HUES6 (cell line): ENCODE data around the gene C17orf50.

Experiments
- H3K27ac ChIP-seq: 2 replicates; pipeline ENCODE4 v1.7.0; 2013; ENCODE audit warnings: low read depth, mild to moderate bottlenecking, low read length, inconsistent platforms
- H3K27me3 ChIP-seq: 2 replicates; pipeline ENCODE4 v1.6.1; 2013; ENCODE audit warnings: low read length; ENCODE audit not compliant: control insufficient read depth, insufficient read depth
- H3K36me3 ChIP-seq: 2 replicates; pipeline ENCODE4 v1.6.1; 2013; ENCODE audit warnings: low read length; ENCODE audit not compliant: control insufficient read depth, insufficient read depth
- H3K4me1 ChIP-seq: 2 replicates; pipeline ENCODE4 v1.6.1; 2013; ENCODE audit warnings: low read length; ENCODE audit not compliant: control insufficient read depth, insufficient read depth
- H3K4me3 ChIP-seq: 2 replicates; pipeline ENCODE4 v1.5.1; 2013; ENCODE audit warnings: low read depth, low read length
- H3K9ac ChIP-seq: one replicate; pipeline ENCODE4 v1.6.1; 2013; ENCODE audit warnings: mild to moderate bottlenecking, low read length
- H3K9me3 ChIP-seq: 2 replicates; pipeline ENCODE4 v1.6.1; 2013; ENCODE audit warnings: low read depth, low read length; ENCODE audit not compliant: control insufficient read depth, insufficient read depth

The C17orf50 gene

GRCh38 chr17:35726127-35726952, 34.3 kb upstream of the C17orf50 start:
- peak overlapping the region; percentile 16; the same call in 1 of the 2 replicates for H3K27ac ChIP-seq
- H3K4me3 ChIP-seq: no peak overlapping the region; the same call in 1 of the 2 replicates
- H3K9ac ChIP-seq: peak overlapping the region; percentile 52
- H3K4me1 ChIP-seq: peaks cover 60% of the 10 kb centered on the region
- H3K36me3 ChIP-seq: peaks cover 35% of the 10 kb centered on the region
- 0 out of 2 replicates have a peak, but pooled peaks cover 6% of the 10 kb centered on the region for H3K27me3 ChIP-seq
- H3K9me3 ChIP-seq: no peaks in the 10 kb centered on the region

GRCh38 chr17:35726953-35727460, 33.7 kb upstream of the C17orf50 start:
- Histone ChIP-seq H3K4me3 (no peak overlapping the region), H3K9me3 (no peaks in the 10 kb centered on the region), H3K27ac (no peak overlapping the region; the same call in 1 of the 2 replicates), H3K36me3 (peaks cover 33% of the 10 kb centered on the region), H3K9ac (no peak overlapping the region), H3K4me1 (peaks cover 60% of the 10 kb centered on the region), H3K27me3 (0 out of 2 replicates have a peak, but pooled peaks cover 6% of the 10 kb centered on the region)

- Histone ChIP-seq H3K9ac (no peak overlapping the region), H3K27me3 (peaks cover 13% of the 10 kb centered on the region), H3K36me3 (peaks cover 33% of the 10 kb centered on the region), H3K4me3 (no peak overlapping the region), H3K9me3 (no peaks in the 10 kb centered on the region), H3K27ac (no peak overlapping the region), H3K4me1 (peaks cover 65% of the 10 kb centered on the region)
These were observed 33.1 kb upstream of the C17orf50 start for GRCh38 chr17:35727635-35728034.

DNA sequence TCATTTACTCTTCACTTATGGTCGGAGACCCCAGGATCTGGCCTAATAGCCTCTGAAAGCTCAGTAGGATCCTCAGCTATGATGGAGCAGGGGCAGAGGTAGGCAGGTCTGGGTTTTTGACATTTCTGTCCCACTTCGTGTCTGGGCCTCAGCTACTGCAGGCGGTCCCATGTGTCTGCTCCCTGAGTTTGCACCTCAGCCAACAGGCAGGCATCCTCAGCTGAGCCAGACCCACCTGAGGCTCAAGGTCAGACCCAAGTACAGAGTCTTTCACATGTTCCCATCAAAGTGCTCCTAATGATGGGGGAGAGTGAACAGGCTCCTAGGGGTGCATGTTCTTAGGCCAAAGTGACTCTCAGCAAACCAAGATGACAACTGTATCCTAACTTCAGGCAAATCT, 32.1 kb upstream of the C17orf50 start:
- no peaks in the 10 kb centered on the region for H3K9me3 ChIP-seq
- H3K4me1 ChIP-seq: peaks cover 66% of the 10 kb centered on the region
- H3K9ac ChIP-seq: no peak overlapping the region
- peaks cover 14% of the 10 kb centered on the region for H3K27me3 ChIP-seq
- H3K4me3 ChIP-seq: no peak overlapping the region
- peaks cover 25% of the 10 kb centered on the region for H3K36me3 ChIP-seq
- H3K27ac ChIP-seq: no peak overlapping the region

DNA sequence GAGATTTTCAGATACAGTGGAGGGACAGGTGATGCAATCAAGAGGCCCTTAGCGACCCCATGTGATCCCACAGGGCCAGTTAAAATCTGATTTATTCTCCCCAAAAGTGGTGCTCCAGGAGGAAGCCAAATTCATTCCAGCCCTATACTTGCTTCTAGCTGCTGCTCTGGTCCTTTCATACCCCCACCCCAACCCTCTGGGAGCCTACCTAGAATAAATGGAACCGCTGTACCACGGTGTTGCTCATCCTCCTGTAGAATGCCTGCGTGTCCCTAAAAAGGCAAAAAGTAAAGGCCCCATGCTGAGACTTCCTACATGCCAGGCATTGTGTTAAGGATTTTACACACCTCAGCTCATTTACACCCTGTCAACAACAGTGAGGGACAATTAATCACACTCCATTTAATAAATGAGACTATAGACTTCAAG, 31.3 kb upstream of the C17orf50 start:
- Histone ChIP-seq H3K27ac (no peak overlapping the region), H3K27me3 (peaks cover 14% of the 10 kb centered on the region), H3K9me3 (no peaks in the 10 kb centered on the region), H3K9ac (no peak overlapping the region), H3K36me3 (peaks cover 16% of the 10 kb centered on the region), H3K4me3 (no peak overlapping the region), H3K4me1 (peaks cover 66% of the 10 kb centered on the region)

GRCh38 chr17:35730400-35731005, 30.2 kb upstream of the C17orf50 start:
- Histone ChIP-seq H3K4me1 (peaks cover 61% of the 10 kb centered on the region), H3K27me3 (peaks cover 14% of the 10 kb centered on the region), H3K27ac (no peak overlapping the region), H3K9me3 (no peaks in the 10 kb centered on the region), H3K36me3 (peaks cover 5% of the 10 kb centered on the region), H3K4me3 (peak overlapping the region; percentile 85; the same call in 1 of the 2 replicates), H3K9ac (peak overlapping the region; percentile 62)

- Histone ChIP-seq H3K4me3 (peak within 1 kb of the TSS; percentile 85), H3K9ac (peak within 1 kb of the TSS; percentile 84)
These were observed 29.3 kb upstream of the C17orf50 start, which contains the start of gene RASL10B for GRCh38 chr17:35731239-35731916. TSS of gene RASL10B (plus strand) at chr17:35731639. CDS start at chr17:35735185, 3,546 bp downstream.

GRCh38 chr17:35731917-35732805, 28.5 kb upstream of the C17orf50 start:
- Histone ChIP-seq H3K4me3 (peak overlapping the region; percentile 85), H3K9me3 (no peaks in the 10 kb centered on the region), H3K9ac (peak overlapping the region; percentile 84), H3K27me3 (peaks cover 14% of the 10 kb centered on the region), H3K36me3 (no peaks in the 10 kb centered on the region), H3K4me1 (peaks cover 47% of the 10 kb centered on the region), H3K27ac (no peak overlapping the region)

More at GRCh38 chr17:35731239-35731916, 29.3 kb upstream of the C17orf50 start, which contains the start of gene RASL10B:
- Histone ChIP-seq H3K4me1 (peaks cover 53% of the 10 kb centered on the region), H3K36me3 (no peaks in the 10 kb centered on the region), H3K27me3 (peaks cover 14% of the 10 kb centered on the region), H3K27ac (no peak within 1 kb of the TSS), H3K9me3 (no peaks in the 10 kb centered on the region)

DNA sequence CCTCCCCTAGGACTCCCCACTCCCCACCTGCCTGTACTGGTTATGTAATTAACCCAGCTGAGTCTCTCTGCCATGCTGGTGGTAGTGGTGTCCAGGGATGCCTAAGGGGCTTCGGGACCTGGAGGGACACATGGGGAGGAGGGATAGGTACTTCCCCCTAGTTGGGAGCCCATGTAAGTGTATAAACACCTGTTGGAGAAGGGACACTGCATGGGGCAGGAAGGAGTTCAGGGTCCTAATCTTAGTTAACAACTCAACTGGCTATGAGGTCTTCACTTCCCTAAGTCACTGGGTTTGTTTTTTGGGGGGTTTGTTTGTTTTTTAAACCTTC, 27.9 kb upstream of the C17orf50 start:
- peak overlapping the region; percentile 84 for H3K9ac ChIP-seq
- peaks cover 41% of the 10 kb centered on the region for H3K4me1 ChIP-seq
- peaks cover 14% of the 10 kb centered on the region for H3K27me3 ChIP-seq
- H3K36me3 ChIP-seq: no peaks in the 10 kb centered on the region
- no peak overlapping the region for H3K27ac ChIP-seq
- peak overlapping the region; percentile 85 for H3K4me3 ChIP-seq
- no peaks in the 10 kb centered on the region for H3K9me3 ChIP-seq

GRCh38 chr17:35733366-35733765, 27.3 kb upstream of the C17orf50 start:
- Histone ChIP-seq H3K9me3 (no peaks in the 10 kb centered on the region), H3K27me3 (peaks cover 17% of the 10 kb centered on the region), H3K27ac (no peak overlapping the region), H3K36me3 (no peaks in the 10 kb centered on the region), H3K4me1 (peaks cover 35% of the 10 kb centered on the region), H3K4me3 (no peak overlapping the region), H3K9ac (no peak overlapping the region)
